Trophoblast cell (in vitro differentiated cells and primary cell): ENCODE data around the gene MRPS5.

Experiments used
- DNase-seq, 2 donors: peaks; one replicate each; pipeline ENCODE4 v3.0.0-alpha.2; 2016
- H2AFZ ChIP-seq: 2 replicates; pipeline ENCODE4 v1.6.1; 2013; ENCODE audit warnings: low read length, moderate library complexity, mild to moderate bottlenecking; ENCODE audit not compliant: insufficient read depth, poor library complexity
- H2AK5ac ChIP-seq: 2 replicates; pipeline ENCODE4 v1.6.1; 2013; ENCODE audit warnings: mild to moderate bottlenecking, low read length
- H2BK120ac ChIP-seq: 2 replicates; pipeline ENCODE4 v1.6.1; 2013; ENCODE audit warnings: low read length, mild to moderate bottlenecking, moderate library complexity; ENCODE audit not compliant: insufficient read depth, poor library complexity
- H2BK12ac ChIP-seq: 2 replicates; pipeline ENCODE4 v1.6.1; 2013; ENCODE audit warnings: mild to moderate bottlenecking, low read length, moderate library complexity
- H2BK5ac ChIP-seq: 2 replicates; pipeline ENCODE4 v1.6.1; 2013; ENCODE audit warnings: low read length, low read depth, moderate library complexity, mild to moderate bottlenecking; ENCODE audit not compliant: poor library complexity
- H3K14ac ChIP-seq: 2 replicates; pipeline ENCODE4 v1.6.1; 2013; ENCODE audit warnings: mild to moderate bottlenecking, low read length
- H3K18ac ChIP-seq: 2 replicates; pipeline ENCODE4 v1.6.1; 2013; ENCODE audit warnings: mild to moderate bottlenecking, low read length
- H3K23ac ChIP-seq: 2 replicates; pipeline ENCODE4 v1.6.1; 2013; ENCODE audit warnings: low read length
- H3K27ac ChIP-seq: 2 replicates; pipeline ENCODE4 v1.5.1; 2013; ENCODE audit warnings: low read depth, mild to moderate bottlenecking, inconsistent platforms, low read length, moderate library complexity
- H3K27me3 ChIP-seq: 2 replicates; pipeline ENCODE4 v1.6.1; 2013; ENCODE audit warnings: inconsistent platforms, mild to moderate bottlenecking, low read length, moderate library complexity; ENCODE audit not compliant: insufficient read depth
- H3K36me3 ChIP-seq, 2 experiments: 1 replicate in 1 of 2; 2 replicates in 1 of 2; pipeline ENCODE4 v1.6.1; 2013; ENCODE audit warnings: low read length in 2 of 2, mild to moderate bottlenecking in 2 of 2, moderate library complexity in 1 of 2; ENCODE audit not compliant: insufficient read depth in 2 of 2, control insufficient read depth in 1 of 2
- H3K4ac ChIP-seq: 2 replicates; pipeline ENCODE4 v1.6.1; 2013; ENCODE audit warnings: low read depth, mild to moderate bottlenecking, low read length, moderate library complexity
- H3K4me1 ChIP-seq, 2 experiments: 1 replicate in 1 of 2; 2 replicates in 1 of 2; pipeline ENCODE4 v1.6.1; 2013; ENCODE audit warnings: low read length in 2 of 2, mild to moderate bottlenecking in 2 of 2, moderate library complexity in 1 of 2; ENCODE audit not compliant: insufficient read depth in 2 of 2, control insufficient read depth in 1 of 2
- H3K4me2 ChIP-seq: 2 replicates; pipeline ENCODE4 v1.6.1; 2013; ENCODE audit warnings: inconsistent platforms, mild to moderate bottlenecking, low read length, moderate library complexity
- H3K4me3 ChIP-seq: 2 replicates; pipeline ENCODE4 v1.5.1; 2013; ENCODE audit warnings: mild to moderate bottlenecking, low read depth, low read length, inconsistent platforms
- H3K79me1 ChIP-seq: one replicate; pipeline ENCODE4 v1.6.1; 2013; ENCODE audit warnings: low read length
- H3K79me2 ChIP-seq: 2 replicates; pipeline ENCODE4 v1.6.1; 2013; ENCODE audit warnings: low read length, mild to moderate bottlenecking; ENCODE audit not compliant: control insufficient read depth, insufficient read depth, poor library complexity
- H3K9ac ChIP-seq: 2 replicates; pipeline ENCODE4 v1.6.1; 2013; ENCODE audit warnings: mild to moderate bottlenecking, low read length
- H3K9me3 ChIP-seq: 2 replicates; pipeline ENCODE4 v1.6.1; 2013; ENCODE audit warnings: low read depth, mild to moderate bottlenecking, control low read depth, inconsistent platforms, low read length; ENCODE audit not compliant: insufficient read depth
- H4K12ac ChIP-seq: 2 replicates; pipeline ENCODE4 v1.6.1; 2013; ENCODE audit warnings: low read depth, mild to moderate bottlenecking, low read length, moderate library complexity
- H4K8ac ChIP-seq: 2 replicates; pipeline ENCODE4 v1.6.1; 2013; ENCODE audit warnings: low read depth, mild to moderate bottlenecking, low read length, moderate library complexity
- H4K91ac ChIP-seq: one replicate; pipeline ENCODE4 v1.6.1; 2013; ENCODE audit warnings: low read depth, mild to moderate bottlenecking, low read length, moderate library complexity
- WGBS: extraction: QIAGEN DNeasy Blood & Tissue Kit; methylation state at CpG from one replicate; pipeline ENCODE4 v1.1.7; 2013; ENCODE audit warnings: missing lambda C conversion rate; ENCODE audit not compliant: insufficient read length, insufficient coverage; ENCODE audit errors: extremely low coverage; 5-methylcytosine and 5-hydroxymethylcytosine counted together

Gene MRPS5

DNA sequence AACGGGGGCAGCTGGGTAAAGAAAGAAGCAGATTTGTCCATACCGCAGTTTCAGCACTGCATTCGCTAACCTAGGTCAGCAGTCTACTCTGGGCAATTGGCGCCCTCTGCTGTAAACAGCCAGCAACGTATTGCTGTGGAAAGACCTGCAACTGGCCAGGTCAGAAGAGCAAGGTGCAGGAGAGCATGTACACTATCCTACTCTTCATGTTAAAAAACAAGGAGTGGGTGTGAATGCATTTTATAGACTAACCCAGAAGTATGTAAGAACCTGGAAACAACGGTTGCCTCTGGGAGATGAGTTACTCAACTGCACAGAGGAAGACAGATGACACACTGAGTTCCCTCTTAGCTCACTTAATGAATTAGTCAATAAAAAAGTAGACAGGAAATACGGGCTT is 6.2 kb downstream of the MRPS5 start:
- Histone ChIP-seq H3K23ac (no peak overlapping the region), H3K9me3 (peaks cover 1% of the 10 kb centered on the region), H3K36me3 (peaks cover 5 to 11% of the 10 kb centered on the region in 2 experiments), H4K12ac (no peak overlapping the region), H2AFZ (no peak overlapping the region), H3K4me3 (no peak overlapping the region), H3K79me2 (peaks cover 1% of the 10 kb centered on the region), H4K8ac (no peak overlapping the region), H3K14ac (no peak overlapping the region), H3K4me1 (no peaks in the 10 kb centered on the region), H4K91ac (no peak overlapping the region), H3K27ac (no peak overlapping the region), H3K9ac (no peak overlapping the region), H2BK12ac (no peak overlapping the region), H2BK5ac (no peak overlapping the region), H3K4ac (no peak overlapping the region), H2AK5ac (no peak overlapping the region), H3K18ac (no peak overlapping the region), H3K79me1 (no peaks in the 10 kb centered on the region), H3K27me3 (no peaks in the 10 kb centered on the region), H3K4me2 (no peak overlapping the region), H2BK120ac (no peak overlapping the region)
- WGBS = no CpG with 5 or more reads among the region's 7 CpGs
- peak; percentile 71 to 85 for DNase-seq

DNA sequence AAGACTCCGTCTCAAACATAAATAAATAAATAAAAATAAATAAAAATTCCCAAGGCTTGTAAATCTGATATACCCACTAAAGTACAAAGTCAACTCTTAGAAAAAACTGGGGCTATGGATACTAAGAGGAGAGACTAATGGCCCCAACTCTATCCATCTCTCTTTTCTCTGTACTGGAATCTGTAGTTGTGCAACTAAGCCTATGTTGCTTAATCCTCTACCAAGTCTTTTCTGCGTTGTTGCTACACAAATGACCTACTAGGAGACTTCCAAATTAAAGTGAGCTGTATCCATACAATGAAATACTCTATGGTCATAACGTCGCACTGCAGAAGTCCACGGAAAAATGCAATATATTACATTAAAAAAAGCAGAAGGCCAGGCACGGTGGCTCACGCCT is 8.1 kb downstream of the MRPS5 start:
- no peaks in the 10 kb centered on the region for H3K79me1 ChIP-seq
- H2BK5ac ChIP-seq = no peak overlapping the region
- H3K18ac ChIP-seq = no peak overlapping the region
- H3K23ac ChIP-seq = no peak overlapping the region
- H3K4me2 ChIP-seq = no peak overlapping the region
- no peak overlapping the region for H4K8ac ChIP-seq
- no peaks in the 10 kb centered on the region for H3K79me2 ChIP-seq
- H3K27ac ChIP-seq = no peak overlapping the region
- no peak for DNase-seq
- no peaks in the 10 kb centered on the region for H3K27me3 ChIP-seq
- H3K4me1 ChIP-seq = no peaks in the 10 kb centered on the region
- no peak overlapping the region for H2BK12ac ChIP-seq
- no peak overlapping the region for H4K12ac ChIP-seq
- H3K14ac ChIP-seq = no peak overlapping the region
- no peak overlapping the region for H3K4me3 ChIP-seq
- H3K36me3 ChIP-seq = peaks cover 6 to 15% of the 10 kb centered on the region in 2 experiments
- no peak overlapping the region for H4K91ac ChIP-seq
- no peak overlapping the region for H3K9ac ChIP-seq
- H3K9me3 ChIP-seq = no peaks in the 10 kb centered on the region
- H2BK120ac ChIP-seq = no peak overlapping the region
- H3K4ac ChIP-seq = no peak overlapping the region
- WGBS = no CpG with 5 or more reads among the region's 7 CpGs
- no peak overlapping the region for H2AFZ ChIP-seq
- H2AK5ac ChIP-seq = no peak overlapping the region

DNA sequence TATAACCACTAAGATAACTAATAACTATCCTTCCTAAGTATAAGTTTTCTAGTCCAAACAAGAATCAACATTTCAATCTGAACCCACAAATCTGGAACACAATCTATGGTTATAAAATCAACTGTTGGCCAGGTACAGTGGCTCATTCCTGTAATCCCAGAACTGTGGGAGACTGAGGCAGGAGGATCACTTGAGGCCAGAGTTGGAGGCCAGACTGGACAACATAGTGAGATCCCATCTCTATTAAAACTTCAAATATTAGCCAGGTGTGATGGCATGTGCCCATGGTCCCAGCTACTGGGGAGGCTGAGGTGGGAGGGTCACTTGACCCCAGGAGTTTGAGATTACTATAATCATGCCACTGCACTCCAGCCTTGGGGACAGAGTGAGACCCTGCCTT is 11.2 kb downstream of the MRPS5 start:
- Histone ChIP-seq H2BK120ac (no peak overlapping the region), H3K9ac (no peak overlapping the region), H2BK12ac (no peak overlapping the region), H3K4me2 (no peak overlapping the region), H3K23ac (no peak overlapping the region), H3K9me3 (no peaks in the 10 kb centered on the region), H4K91ac (no peak overlapping the region), H2AK5ac (no peak overlapping the region), H3K79me2 (no peaks in the 10 kb centered on the region), H3K27me3 (no peaks in the 10 kb centered on the region), H2AFZ (no peak overlapping the region), H3K4ac (no peak overlapping the region), H4K8ac (no peak overlapping the region), H3K27ac (no peak overlapping the region), H3K79me1 (no peaks in the 10 kb centered on the region), H3K36me3 (peaks cover 17 to 35% of the 10 kb centered on the region in 2 experiments), H4K12ac (no peak overlapping the region), H3K4me1 (no peaks in the 10 kb centered on the region), H3K18ac (no peak overlapping the region), H2BK5ac (no peak overlapping the region), H3K4me3 (no peak overlapping the region), H3K14ac (no peak overlapping the region)
- DNase-seq = no peak

DNA sequence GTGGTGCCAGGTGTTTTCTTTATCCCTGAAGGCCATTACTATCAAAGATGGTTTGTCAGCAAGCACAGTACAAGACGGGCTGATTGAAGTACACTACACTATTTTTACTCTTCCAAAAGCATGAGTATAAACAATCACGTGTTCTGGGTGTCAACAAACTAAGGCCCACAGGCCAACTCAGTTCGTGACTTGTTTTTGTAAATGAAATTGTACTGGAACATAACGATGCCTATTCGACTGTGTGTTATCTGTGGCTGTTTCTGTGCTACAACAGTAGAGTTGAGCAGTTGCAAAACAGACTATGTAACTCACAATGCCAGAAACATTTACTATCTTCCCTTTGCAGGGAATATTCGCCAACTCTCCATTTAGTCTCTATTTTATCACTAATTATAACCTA is 12.3 kb downstream of the MRPS5 start:
- DNase-seq = no peak
- H3K27me3 ChIP-seq = no peaks in the 10 kb centered on the region
- no peak overlapping the region for H3K23ac ChIP-seq
- H3K9me3 ChIP-seq = no peaks in the 10 kb centered on the region
- no peak overlapping the region for H4K8ac ChIP-seq
- H3K18ac ChIP-seq = no peak overlapping the region
- H3K79me1 ChIP-seq = no peaks in the 10 kb centered on the region
- no peak overlapping the region for H4K12ac ChIP-seq
- peaks cover 22 to 36% of the 10 kb centered on the region in 2 experiments for H3K36me3 ChIP-seq
- H3K14ac ChIP-seq = no peak overlapping the region
- H3K9ac ChIP-seq = no peak overlapping the region
- H3K4me3 ChIP-seq = no peak overlapping the region
- no peak overlapping the region for H3K27ac ChIP-seq
- H2BK5ac ChIP-seq = no peak overlapping the region
- H3K4me2 ChIP-seq = no peak overlapping the region
- no peak overlapping the region for H2AFZ ChIP-seq
- H2BK120ac ChIP-seq = no peak overlapping the region
- no peaks in the 10 kb centered on the region for H3K79me2 ChIP-seq
- H2AK5ac ChIP-seq = no peak overlapping the region
- H2BK12ac ChIP-seq = no peak overlapping the region
- no CpG with 5 or more reads among the region's 6 CpGs for WGBS
- H3K4ac ChIP-seq = no peak overlapping the region
- H4K91ac ChIP-seq = no peak overlapping the region
- no peaks in the 10 kb centered on the region for H3K4me1 ChIP-seq
